Vagina (tissue), 2 donors: Measurements from ENCODE around the gene SLA2.

ENCODE experiments used
- CTCF ChIP-seq, 3 experiments: fragments of 450-650 bp in 2 of 3; fragments of 200-600 bp in 1 of 3; sonication (generic) in 1 of 3; IDR thresholded peaks; one replicate each; pipeline ENCODE4 v1.5.1; 2017 to 2019; ENCODE audit warnings: antibody characterized with exemption in 3 of 3, mild to moderate bottlenecking in 2 of 3, moderate library complexity in 2 of 3
- POLR2A ChIP-seq, 2 donors: fragments of 450-650 bp; IDR thresholded peaks; one replicate each; pipeline ENCODE4 v1.6.1; 2017; ENCODE audit warnings: antibody characterized with exemption in 2 of 2, mild to moderate bottlenecking in 2 of 2, moderate library complexity in 2 of 2

- no peak for TF ChIP-seq POLR2A (IDR thresholded peaks at IDR 0.05)
- no peak for TF ChIP-seq CTCF (IDR thresholded peaks at IDR 0.05)
These were observed 3.9 kb downstream of the SLA2 start for GRCh38 chr20:36642136-36642535.
